ENCODE measurements around the gene SLCO4A1. TPM values are rescaled to one million over a fixed set of nuclear protein-coding genes. Genes with fewer than 3 reads are reported as not detected.

SLCO4A1 gene
- total and polyA plus RNA-seq, 2 experiments from 2014 or later: 25.8 to 99.0 TPM

DNA sequence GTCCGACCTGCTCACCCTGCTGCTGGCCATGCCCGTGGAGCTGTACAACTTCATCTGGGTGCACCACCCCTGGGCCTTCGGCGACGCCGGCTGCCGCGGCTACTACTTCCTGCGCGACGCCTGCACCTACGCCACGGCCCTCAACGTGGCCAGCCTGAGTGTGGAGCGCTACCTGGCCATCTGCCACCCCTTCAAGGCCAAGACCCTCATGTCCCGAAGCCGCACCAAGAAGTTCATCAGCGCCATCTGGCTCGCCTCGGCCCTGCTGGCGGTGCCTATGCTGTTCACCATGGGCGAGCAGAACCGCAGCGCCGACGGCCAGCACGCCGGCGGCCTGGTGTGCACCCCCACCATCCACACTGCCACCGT is 67.2 kb downstream of the SLCO4A1 start:
- Histone ChIP-seq H4K20me1 (ENCODE audit: insufficient read depth, poor library complexity, severe bottlenecking) (no peaks in the 10 kb centered on the region), H3K4me3 (no peak overlapping the region), H3K36me3 (replicated peaks; ENCODE audit: insufficient read depth, low read depth) (no peaks in the 10 kb centered on the region), H2AFZ (no peak overlapping the region), H3K27me3 (peaks cover 43% of the 10 kb centered on the region), H3K9me2 (replicated peaks; ENCODE audit: insufficient read depth) (no peaks in the 10 kb centered on the region), H3K79me2 (no peaks in the 10 kb centered on the region), H3K9me3 (ENCODE audit: low read depth) (no peaks in the 10 kb centered on the region), H3K4me2 (no peak overlapping the region), H3K27ac (no peak overlapping the region), H3K4me1 (ENCODE audit: insufficient read depth) (no peaks in the 10 kb centered on the region)
- no peak for TF ChIP-seq EZH2phosphoT487 (IDR thresholded peaks at IDR 0.05; ENCODE audit: low read depth, severe bottlenecking, unreplicated experiment)
- no peak for TF ChIP-seq EZH2 (IDR thresholded peaks at IDR 0.05; ENCODE audit: borderline replicate concordance)
- TF ChIP-seq, protein P1, sequence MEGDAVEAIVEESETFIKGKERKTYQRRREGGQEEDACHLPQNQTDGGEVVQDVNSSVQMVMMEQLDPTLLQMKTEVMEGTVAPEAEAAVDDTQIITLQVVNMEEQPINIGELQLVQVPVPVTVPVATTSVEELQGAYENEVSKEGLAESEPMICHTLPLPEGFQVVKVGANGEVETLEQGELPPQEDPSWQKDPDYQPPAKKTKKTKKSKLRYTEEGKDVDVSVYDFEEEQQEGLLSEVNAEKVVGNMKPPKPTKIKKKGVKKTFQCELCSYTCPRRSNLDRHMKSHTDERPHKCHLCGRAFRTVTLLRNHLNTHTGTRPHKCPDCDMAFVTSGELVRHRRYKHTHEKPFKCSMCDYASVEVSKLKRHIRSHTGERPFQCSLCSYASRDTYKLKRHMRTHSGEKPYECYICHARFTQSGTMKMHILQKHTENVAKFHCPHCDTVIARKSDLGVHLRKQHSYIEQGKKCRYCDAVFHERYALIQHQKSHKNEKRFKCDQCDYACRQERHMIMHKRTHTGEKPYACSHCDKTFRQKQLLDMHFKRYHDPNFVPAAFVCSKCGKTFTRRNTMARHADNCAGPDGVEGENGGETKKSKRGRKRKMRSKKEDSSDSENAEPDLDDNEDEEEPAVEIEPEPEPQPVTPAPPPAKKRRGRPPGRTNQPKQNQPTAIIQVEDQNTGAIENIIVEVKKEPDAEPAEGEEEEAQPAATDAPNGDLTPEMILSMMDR (IDR thresholded peaks at IDR 0.05; ENCODE audit: poor library complexity): no peak
- no peak for DNase-seq (ENCODE audit: low spot score)
- WGBS (ENCODE audit: low lambda C conversion rate, missing lambda C conversion rate): 95% methylated on average over 29 of the region's 30 CpGs

DNA sequence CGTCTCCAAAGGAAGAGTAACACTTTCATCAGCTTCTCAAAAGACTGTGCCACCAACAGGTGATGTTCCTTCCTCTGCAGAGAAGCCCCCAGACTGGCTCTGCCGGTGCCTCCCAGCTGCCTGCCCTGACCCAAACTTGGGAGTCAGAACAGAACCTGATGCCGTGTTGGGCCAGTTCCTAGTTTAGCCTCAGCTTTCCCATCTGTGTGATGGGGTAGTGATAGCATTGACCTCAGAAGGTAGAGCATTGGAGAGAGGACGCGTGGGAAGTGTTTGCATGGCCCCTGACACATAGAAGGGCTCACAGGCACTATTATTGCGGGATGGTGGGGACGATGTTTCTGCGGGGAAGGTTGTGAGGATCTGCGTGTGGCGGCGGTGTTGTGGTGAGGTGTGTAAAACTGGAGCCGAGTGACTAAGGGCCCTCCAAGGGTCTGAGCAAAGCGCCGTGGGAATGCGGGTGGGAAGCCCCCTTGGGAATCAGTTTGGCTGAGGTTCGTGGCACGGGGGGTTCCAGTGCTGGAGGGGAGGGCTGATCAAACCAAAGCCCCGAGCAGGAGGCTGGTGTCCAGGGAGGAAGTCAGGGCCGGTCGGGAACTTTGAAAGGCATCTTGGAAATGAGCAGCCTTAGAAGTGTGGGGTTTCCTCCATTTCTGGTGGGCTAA is 68.0 kb downstream of the SLCO4A1 start:
- no peak overlapping the region for H3K27ac ChIP-seq
- H4K20me1 ChIP-seq (ENCODE audit: insufficient read depth, poor library complexity, severe bottlenecking): no peaks in the 10 kb centered on the region
- WGBS (ENCODE audit: low lambda C conversion rate, missing lambda C conversion rate): 90% methylated on average over 20 of the region's 20 CpGs
- H3K9me2 ChIP-seq (replicated peaks; ENCODE audit: insufficient read depth): no peaks in the 10 kb centered on the region
- DNase-seq (ENCODE audit: low spot score): no peak
- TF ChIP-seq EZH2phosphoT487 (IDR thresholded peaks at IDR 0.05; ENCODE audit: low read depth, severe bottlenecking, unreplicated experiment): no peak
- TF ChIP-seq, protein P1 (IDR thresholded peaks at IDR 0.05; ENCODE audit: poor library complexity): no peak
- no peak for TF ChIP-seq EZH2 (IDR thresholded peaks at IDR 0.05; ENCODE audit: borderline replicate concordance)
- no peaks in the 10 kb centered on the region for H3K4me1 ChIP-seq (ENCODE audit: insufficient read depth)
- H3K9me3 ChIP-seq (ENCODE audit: low read depth): no peaks in the 10 kb centered on the region
- H3K4me2 ChIP-seq: no peak overlapping the region
- H3K79me2 ChIP-seq: no peaks in the 10 kb centered on the region
- H3K4me3 ChIP-seq: no peak overlapping the region
- H3K27me3 ChIP-seq: peaks cover 43% of the 10 kb centered on the region
- no peaks in the 10 kb centered on the region for H3K36me3 ChIP-seq (replicated peaks; ENCODE audit: insufficient read depth, low read depth)
- no peak overlapping the region for H2AFZ ChIP-seq

DNA sequence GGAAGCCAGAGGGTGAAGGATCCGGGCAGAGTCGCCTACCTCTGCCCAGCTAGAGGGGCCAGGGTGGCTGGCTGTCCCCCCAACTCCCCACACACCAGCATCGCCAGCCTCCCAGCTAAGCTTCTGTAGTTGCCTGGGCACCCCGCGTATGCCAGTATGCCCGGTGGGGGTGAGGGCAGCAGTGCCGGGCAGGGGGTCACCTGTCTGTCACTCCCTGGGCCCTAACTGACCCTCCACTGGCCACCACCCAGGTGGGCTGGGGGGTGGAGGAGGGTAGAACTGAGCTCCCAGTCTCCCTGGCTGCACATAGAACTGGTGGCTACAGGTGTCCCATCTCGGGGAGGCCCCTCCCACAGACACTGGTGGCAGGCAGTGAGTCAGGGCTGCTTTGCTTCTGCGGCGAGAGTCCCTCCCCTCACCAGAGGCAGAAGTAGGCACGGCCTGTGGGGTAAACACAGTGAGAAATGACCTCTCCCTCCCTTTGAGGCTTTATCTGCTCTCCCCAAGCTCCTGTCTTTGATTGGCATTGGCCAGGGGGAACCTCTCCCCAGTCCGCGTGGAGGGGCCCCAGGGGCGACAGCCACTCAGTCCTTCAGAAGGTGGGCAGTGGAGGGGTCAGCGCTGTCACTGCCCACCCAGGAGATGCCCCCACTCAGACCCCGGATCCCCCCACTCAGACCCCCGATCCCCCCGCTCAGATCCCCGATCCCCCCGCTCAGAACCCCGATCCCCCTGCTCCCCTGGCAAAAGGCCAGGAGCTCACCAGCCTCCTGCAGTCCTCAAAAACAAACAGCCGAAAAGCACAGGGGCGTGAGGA is 68.8 kb downstream of the SLCO4A1 start:
- no peaks in the 10 kb centered on the region for H3K9me3 ChIP-seq (ENCODE audit: low read depth)
- no peaks in the 10 kb centered on the region for H3K36me3 ChIP-seq (replicated peaks; ENCODE audit: insufficient read depth, low read depth)
- no peak overlapping the region for H3K4me2 ChIP-seq
- no peaks in the 10 kb centered on the region for H4K20me1 ChIP-seq (ENCODE audit: insufficient read depth, poor library complexity, severe bottlenecking)
- no peak overlapping the region for H2AFZ ChIP-seq
- no peaks in the 10 kb centered on the region for H3K4me1 ChIP-seq (ENCODE audit: insufficient read depth)
- H3K27me3 ChIP-seq: peaks cover 43% of the 10 kb centered on the region
- no peaks in the 10 kb centered on the region for H3K9me2 ChIP-seq (replicated peaks; ENCODE audit: insufficient read depth)
- TF ChIP-seq EZH2phosphoT487 (IDR thresholded peaks at IDR 0.05; ENCODE audit: low read depth, severe bottlenecking, unreplicated experiment) (no peak), EZH2 (IDR thresholded peaks at IDR 0.05; ENCODE audit: borderline replicate concordance) (no peak)
- TF ChIP-seq, protein P1 (IDR thresholded peaks at IDR 0.05; ENCODE audit: poor library complexity): no peak
- no peak overlapping the region for H3K4me3 ChIP-seq
- no peak for DNase-seq (ENCODE audit: low spot score)
- H3K79me2 ChIP-seq: no peaks in the 10 kb centered on the region
- H3K27ac ChIP-seq: no peak overlapping the region
- WGBS (ENCODE audit: low lambda C conversion rate, missing lambda C conversion rate): 80% methylated on average over 15 of the region's 23 CpGs
